ENCODE measurements around the gene SGPP2.

GRCh38 chr2:222391743-222392285 is 32.5 kb upstream of the SGPP2 start:
- no peak for TF ChIP-seq FOXK2 (IDR thresholded peaks at IDR 0.05)
- no peak for TF ChIP-seq ELF4 (IDR thresholded peaks at IDR 0.05)
- TF ChIP-seq NFRKB (IDR thresholded peaks at IDR 0.05) = no peak
- TF ChIP-seq SP1 (IDR thresholded peaks at IDR 0.05) = no peak
- TF ChIP-seq BHLHE40 (IDR thresholded peaks at IDR 0.05; ENCODE audit: borderline replicate concordance) = no peak
- TF ChIP-seq PKNOX1 (IDR thresholded peaks at IDR 0.05) = no peak
- TF ChIP-seq LEF1 (IDR thresholded peaks at IDR 0.05; ENCODE audit: borderline replicate concordance) = no peak
- no peak for TF ChIP-seq TARDBP (IDR thresholded peaks at IDR 0.05)
- TF ChIP-seq ARNT (IDR thresholded peaks at IDR 0.05) = no peak
- no peak for TF ChIP-seq CTBP1 (IDR thresholded peaks at IDR 0.05; ENCODE audit: borderline replicate concordance)
- no peak for TF ChIP-seq L3MBTL2 (conservative IDR thresholded peaks at IDR 0.05)
- no peak for TF ChIP-seq FOXA1 (IDR thresholded peaks at IDR 0.05)
- no peak for TF ChIP-seq ZNF384 (IDR thresholded peaks at IDR 0.05)
